HUDEP-2 (cell line): ENCODE results near the gene ANTXRL.
"Not testable (repeated sequence)": the region's sequence is repeated elsewhere in the genome, so short reads cannot be mapped to it uniquely, and the experiment has no call there.

Experiments
- DNase-seq, 76 experiments: peaks; one replicate each; lab custom pipeline; 2025; ENCODE audit not compliant: unreplicated experiment in 76 of 76; lab: John Stamatoyannopoulos, UW

ANTXRL gene

DNA sequence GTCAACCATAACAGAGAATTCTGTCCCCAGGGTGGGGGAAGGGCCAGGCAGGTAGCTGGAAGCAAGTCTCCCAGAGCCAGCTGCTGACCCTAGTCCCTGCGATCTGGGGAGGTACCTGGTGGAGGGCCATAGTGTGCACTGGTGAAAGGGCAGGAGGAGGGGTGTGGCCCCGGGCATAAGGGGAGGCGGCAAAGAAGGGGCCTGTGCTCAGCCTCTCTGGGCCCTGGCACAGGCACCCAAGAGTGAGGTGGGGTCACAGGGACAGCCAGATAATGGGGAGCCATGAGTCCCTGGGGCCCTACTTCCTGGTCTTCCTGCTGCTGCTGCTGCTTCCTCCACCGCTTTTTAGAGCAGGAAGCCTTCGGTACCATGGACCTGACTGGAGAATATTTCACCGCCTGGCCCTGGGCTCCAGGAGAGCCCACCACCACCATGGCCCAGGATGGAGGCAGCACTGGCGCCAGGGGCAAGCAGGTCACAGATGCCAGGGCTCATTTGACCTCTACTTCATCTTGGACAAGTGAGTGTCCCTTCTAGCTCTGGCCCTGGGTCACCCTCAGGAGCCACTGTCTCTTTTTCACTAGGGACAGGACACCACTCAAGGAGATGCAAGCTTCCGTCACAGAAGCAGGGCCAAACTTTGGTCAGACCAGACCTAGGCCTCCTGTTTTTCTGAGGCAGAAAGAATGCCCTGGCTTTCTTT is at the start of gene ANTXRL:
Gene ANTXRL, plus strand, starts transcription at position 7 of the 703 bp plus-strand sequence. Its CDS starts 266 bp downstream, at position 273.
- DNase-seq: no peak

DNA sequence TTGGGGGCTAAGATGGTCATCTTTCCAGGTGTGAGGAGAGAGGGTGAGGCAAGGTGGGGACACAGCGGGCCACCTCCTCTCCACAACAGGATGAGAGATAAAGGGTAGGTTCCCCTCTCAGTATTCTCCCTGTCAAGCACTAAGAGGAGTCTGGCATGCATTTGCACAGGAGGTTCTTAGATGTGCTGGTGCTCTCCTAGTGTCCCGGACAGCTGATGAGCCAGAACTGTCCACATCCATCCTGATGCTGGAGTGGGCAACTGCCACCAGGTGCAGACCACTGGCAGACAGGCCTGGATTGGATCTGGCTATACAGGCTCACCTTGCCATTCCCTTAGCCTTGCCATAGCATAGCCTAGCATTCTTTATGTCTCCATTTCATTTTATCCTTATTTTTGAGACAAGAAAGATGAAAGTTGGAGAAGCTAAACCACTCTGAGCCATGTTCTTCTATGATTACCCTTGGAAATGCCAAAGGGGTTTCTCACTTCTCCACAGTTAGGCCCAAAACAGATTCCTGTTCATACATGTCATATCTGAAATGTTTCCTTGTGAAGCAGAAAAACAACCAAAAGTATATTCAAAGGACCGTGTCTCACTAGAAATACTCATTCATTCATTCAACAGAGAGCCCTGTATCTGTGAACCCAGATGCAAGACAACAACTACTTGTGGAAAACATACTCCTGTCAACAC is 48.8 kb upstream of the ANTXRL start:
- DNase-seq: no peak

DNA sequence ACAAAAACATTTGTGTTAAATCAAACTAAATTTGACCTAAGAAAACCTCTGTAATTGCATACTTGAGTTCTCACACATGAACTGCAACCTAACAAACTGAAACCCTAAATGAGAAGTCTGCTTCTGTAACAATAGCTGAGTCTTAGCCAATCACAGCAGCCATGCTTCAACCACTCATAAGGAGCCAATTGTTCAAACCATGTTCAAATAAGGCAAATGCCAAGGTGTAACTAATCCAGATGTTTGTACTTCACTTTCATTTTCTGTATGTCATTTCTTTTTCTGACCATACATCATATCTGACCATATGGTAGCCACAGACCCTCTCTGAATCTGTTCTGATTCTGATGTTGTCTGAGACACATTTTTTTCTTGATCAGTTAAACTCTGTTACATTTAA is 47.5 kb upstream of the ANTXRL start:
- no peak for DNase-seq

DNA sequence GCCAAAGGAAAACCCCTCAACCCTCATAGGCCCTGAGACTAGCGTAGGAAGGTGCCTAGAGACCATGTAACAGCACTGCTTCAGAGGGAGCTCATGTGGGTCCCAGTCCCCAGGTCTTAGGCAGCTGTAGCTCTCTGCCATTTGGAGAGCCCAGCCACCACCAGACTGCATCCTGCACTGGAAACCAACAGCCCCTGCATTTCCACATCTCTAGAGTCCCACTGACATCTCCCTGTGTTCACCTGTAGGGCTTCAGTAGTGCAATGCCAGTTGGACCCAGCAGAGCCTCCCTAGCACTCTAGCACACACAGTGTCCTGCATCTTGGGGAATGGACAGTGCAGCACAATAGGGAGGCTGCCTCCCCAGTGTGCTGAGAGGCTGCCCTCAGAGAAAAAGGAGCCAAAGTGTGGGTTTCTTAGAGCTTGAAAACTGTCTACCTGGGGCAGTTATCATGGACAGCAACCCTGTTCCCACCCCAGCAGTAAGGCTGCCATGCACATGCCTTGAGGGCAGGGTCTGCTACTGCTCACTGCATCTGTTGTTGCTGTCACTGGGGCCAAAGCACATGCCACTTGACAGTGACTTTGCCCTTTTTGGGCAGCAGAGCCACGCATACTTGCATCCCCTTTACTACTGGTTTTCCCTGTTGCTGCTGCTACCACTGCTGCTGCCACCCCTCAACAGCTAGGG is 46.7 kb upstream of the ANTXRL start:
- no peak for DNase-seq

DNA sequence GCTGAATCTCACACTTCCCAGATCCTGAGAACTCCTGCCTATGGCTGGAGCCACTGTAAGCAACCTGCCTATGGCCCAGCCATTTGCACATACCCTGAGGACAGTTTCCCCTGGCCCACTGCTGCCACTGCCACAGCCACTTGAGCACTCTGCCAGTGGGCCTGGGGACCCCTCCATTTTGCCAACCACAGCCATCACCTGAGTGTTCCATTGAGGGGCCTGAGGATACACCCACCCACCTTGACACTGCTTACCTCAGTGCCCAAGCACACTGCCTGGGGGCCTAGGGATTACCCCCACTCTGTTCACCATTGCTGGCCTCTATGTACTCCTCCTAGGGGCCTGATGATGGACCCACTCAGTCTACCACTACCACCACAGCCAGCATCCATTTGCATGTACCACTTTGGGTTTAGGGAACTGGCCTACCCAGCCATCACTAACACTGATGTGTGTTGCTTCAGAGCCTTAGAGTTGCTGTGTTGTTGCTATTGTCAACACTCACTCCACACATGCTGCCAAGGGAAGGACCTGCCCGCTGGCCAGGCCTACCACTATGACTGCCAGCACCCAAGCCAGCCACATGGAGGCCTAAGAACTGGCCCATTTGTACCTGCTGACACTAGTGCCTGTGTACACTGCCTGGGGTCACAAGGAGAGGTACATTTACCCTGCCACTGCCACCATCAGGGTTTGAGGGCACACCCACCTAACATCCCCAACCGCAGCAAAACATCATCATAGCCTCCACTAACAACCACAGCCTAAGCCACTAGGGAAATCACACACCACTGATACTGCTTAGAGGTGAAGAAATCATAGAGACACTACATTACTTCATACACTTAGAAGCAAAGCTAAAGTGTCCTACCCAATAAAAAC is 45.9 kb upstream of the ANTXRL start:
- no peak for DNase-seq

DNA sequence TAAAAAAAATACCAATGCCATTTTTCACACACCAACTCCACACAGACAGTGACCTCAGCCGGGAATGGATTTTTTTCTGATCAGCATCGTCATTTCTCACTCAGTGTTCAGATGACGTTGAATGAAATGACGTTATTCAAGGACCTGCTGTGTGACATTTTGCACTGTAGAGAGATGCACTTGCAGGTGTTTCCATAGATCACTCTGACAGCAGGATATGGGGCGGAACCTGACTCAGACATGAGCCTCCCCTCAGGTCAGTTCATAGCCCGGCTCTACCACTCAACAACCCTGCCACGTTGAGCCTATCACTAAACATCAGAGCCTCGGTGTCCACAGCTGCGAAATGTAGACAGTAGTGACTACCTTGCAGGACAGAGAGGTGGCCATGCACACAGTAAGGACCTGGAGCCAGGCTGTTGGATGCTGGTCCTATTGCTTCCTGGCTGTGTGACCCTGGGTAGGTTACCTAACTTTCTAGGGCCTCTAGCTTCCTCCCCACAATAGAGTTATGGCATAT is 41.4 kb upstream of the ANTXRL start:
- DNase-seq: no peak

DNA sequence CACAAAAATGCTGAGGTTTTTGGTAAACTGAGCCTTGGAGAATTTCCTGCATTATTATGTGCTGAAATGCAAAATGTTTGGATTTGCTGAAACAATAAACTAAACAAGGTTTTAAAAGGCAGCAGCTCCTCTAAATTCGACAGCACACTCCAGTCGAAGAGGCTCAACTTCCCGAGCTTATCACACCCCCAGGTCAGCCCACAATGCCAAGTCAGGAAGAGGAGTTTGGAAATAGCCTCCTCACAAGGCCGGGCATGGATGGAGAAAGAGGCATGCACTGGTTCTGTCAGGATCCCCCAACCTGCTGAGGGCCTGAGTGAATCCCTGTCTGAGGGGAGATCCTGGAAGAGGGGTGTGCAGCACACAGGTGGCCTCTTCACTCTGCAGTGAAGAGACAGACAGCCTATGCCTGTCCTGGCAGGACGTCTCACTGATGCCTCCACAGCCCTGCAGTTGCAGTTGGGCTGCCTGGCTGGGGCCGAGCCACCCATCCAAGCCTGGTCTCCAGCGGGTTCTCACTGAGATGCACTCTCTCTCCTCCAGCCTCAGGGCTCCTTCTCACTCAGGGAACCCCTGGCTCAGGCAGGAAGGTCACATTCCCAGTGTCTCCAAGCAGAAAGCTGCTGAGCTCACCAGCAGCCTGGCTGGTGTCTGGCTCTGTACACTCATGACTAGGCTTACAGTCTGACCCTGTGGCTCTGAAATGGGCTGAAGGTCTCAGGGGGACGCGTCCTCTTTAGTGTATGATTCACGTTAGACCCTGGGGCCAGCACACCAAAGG is 40.2 kb upstream of the ANTXRL start:
- not testable (repeated sequence) for DNase-seq

DNA sequence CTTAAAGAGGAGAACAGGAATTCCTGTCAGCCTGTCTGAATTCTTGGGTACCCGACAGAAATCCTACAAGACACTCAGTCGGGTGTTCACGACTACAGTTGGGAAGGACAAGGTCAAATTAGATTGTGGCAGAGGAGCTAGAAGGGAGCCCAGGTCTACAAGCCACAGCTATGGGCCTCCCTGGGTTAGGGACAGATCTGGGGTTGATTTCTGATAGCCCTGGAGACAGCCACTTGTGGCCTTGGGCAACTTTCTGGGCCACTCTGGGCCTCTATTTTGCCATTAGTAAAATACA is 39.7 kb upstream of the ANTXRL start:
- no peak for DNase-seq

DNA sequence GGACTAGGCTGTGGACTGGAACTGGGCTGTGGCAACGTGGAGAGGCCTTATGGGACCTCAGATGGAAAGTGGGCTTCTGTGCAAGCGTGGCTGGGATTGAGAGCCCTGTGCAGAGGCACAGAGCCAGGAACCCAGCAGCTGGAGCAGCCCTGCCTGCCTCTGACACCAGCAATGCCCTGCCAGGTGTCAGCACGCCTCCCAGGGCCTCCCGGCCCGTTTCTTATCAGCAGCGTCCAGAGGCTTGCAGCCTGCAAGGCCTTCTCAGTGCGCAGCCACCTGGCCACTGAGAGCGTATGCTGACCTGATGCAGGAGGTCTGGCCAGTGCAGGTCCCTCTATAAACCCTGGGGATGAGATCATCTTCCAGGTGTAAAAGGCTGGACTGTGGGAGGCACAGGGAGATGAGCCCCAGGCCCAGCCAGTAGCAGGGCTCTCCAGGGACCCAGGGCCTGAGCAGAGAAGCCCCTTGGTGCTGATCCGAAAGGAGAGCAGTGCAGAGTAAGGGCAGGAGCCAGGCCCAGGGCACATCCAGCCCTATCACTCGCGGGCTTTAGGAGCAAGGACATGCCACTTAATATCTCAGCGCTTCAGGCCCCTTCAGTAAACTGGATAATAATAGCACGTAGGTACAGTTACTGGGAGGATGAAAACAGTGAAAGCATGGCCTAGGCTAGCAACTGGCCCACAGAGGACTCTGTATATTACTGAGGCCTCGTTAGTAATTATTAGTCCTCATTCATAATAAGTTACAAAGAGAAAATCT is 38.8 kb upstream of the ANTXRL start:
- DNase-seq: peak in 32 of 76 experiments; percentile 5 to 66 (median 26)

DNA sequence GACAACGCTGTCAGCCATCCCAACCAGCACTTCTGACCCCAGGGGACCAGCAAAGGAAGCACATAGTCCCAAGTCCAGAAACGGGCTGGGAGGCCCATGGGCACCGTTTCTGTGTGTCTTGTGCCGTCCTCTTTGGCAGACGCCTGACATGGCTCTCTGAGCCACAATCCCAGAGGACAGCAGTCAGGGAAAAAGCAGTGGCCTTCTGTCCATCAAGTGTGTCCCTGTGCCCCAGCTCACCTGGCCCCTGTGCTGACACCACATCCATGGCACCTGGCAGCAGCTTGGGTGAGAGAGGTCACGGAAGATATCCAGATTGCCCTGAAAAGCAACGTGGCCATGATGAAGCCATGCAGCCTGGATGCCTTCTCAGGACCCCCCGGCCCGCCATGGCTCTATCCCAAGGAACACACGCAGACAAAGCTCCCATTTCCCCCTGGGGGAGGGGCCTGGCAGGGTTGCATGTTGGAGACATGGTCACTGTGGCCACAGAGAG is 38.1 kb upstream of the ANTXRL start:
- no peak for DNase-seq

DNA sequence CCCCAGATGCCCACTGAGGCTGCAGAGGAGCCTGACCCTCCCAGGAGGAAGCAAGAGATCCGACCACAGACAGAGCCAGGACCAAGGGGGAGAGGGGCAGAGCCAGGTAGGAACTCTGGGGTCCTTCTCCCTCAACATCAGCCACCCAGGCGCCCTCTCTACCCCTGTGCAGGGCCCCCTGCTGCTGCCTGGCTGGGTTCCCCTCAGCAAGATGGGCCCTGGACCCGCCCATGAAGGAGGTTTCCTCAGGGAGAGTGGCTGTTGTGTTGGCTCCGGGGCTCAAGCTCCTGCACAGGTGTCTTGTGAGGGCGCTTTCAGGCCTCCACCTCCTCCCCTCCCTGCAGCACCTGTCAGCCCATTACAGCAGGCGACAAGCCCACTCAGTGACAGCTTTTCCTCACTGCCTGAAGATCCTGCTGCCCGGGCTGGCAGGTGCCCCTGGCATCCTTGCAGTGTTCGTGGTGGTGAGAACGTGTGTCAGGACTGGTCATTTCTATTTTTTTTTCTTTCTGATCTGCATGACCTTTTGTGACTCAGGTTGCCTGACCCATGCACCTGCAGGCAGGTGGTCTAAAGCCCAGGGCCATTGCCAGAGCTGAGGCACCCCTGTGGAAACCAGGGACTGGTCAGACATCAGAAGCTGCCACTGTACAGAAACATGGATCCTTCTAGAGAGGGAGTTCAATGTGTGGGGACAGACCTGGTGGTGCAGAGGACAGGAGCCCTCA is 37.0 kb upstream of the ANTXRL start:
- not testable (repeated sequence) for DNase-seq

DNA sequence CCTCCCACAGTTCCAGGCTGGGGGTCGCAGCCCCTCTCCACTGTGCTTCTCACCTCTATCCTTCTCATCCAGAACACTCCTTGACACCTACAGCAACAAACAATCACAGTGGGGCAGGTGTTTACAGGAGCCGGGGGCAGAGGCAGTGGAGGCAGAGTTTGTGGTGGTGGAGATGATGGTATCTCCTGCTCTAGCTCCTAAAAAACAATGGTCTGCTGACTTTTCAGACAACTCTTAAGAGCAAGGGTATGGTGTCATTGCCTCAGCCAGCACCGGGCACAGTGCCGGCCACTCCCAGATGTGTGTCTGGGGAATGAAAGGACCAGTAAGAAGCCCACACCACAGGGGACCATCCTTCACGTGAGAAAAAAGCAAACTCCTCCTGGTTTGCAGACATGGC is 36.3 kb upstream of the ANTXRL start:
- DNase-seq: peak in 1 of 76 experiments; percentile 41

DNA sequence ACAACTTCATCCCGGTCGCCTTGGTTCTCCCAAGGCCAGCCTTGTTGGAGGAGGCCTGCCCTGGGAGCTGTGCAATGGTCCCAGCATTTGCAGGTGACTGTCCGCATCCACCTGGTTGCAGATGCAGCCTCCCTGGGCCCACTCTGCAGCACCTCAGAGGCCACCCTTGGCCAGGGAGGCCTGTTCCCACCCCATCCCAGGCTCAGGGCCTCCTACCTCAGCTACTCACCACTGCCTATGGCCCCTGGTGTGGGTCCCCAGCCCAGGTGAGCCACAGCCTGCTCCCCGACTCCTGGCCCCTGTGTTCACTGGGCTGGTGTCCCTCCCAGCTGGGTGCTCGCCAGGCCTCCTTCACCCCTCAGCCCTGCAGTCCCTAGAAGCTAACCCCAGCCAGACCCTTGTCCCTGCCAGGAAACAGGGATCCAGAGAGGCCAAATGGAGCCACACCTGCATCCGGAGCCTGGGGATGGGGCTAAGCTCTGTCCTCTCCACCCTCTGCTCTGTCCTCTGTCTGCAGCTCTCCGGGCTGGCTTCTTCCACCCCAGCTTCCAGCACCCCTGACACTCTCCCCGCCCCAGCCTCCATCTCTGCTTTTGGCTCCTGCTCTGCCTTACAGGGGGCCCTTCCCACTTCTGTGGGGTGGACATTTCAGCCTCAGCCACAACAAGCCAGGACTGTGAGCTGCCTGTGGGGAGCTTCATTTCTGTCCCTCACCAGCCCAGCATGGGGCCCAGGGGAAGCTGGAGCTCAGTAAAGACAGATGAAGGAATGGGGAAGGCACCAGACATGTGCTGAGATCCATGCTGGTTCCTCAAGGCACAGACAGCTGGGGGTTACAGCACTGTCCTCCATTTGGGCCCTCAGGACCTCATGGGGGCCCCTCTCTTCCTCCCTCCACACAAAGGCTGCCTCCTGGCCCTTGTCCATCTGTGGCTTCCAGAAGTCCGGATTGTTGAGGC is 35.6 kb upstream of the ANTXRL start:
- no peak for DNase-seq

DNA sequence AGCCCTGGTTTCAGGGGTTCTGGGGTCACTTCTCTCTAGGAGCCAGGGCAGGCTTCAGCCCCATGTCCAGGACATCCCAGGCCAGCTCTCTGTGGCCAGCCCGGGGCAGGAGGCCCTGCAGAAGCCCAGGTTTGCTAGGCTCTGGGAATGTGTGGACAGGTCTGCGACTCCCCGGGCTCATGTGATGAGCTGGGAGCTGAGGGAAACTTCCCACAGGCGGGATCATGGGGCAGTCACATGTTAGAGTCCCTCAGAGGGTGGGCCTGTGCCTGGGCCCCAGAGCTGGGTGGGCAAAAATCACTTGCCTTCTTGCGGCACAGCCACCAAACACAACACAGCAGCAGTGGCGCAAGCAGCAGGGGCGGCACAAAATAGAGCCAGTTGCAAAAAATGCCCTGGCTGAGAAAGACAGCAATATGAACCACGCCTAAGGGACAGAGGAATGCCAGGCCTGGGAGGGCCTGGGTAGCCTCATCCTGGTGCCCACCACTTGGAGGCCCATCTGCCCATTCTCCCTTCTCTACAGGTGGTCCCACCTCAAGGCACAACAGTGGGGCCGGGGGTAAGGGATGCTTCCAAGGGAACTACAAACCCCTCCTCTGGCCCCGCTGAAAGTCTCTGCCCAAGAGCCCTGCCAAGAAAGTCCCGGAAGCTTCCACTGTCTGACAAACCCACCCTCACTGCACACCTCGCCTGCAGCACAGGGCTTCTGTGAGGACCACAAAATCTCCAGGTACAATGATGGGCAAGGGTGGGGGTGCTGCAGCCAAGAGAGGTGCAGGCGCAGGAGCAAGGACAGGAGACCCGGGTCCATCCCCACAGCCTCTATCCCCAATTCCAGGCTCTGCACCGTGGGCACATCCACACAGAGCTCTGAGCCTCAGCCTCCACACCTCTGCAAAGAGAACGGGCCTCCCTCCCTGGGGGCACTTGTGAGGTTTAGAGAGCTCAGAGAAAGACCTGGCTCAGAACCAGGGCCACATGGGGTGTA is 34.6 kb upstream of the ANTXRL start:
- DNase-seq: no peak

DNA sequence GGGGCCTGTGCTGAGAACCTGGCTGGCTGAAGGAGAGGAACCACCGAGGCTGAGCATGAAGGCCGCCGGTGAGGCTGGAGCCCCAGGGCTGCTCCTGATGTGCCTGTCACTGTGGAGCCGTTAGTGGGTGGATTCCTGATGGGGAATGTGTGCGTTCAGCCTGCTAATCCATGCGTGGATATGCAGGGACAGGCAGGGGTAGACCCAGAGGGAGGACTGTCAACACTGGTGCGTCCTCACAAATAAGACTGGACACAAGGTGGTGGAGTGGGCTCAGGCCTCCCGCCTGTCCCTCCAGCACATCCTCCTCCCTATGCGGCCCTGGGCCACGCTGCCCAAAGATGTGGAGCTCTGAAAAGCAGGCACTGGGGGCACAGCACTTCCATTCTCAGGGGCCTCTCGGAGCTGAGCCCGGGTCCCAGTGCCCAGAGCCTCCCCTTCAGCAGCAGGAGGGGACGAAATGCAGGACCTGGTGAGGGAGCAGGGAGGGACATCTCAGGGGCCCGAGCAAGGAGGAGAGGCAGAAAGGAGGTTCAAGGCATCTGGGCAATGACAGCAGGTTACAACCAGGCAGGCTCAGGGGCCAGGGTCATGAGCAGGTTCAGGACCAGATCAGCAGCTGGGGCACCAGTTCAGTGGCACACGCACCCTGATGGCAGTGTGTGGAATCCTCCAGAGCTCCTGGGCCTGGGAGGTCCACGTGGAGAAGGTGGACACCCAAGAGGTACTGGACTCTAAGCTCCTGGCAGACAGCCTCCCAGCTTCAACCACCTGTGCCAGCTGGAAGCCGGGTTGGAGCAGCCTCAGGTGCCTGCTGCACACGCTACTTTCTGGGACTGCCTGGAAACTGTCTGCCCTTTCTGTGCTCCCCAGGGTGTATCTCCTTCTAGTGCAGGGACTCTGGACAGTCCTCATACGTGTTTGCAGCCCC is 33.5 kb upstream of the ANTXRL start:
- no peak for DNase-seq
